PC-9 (cell line): ENCODE measurements around the gene CRIP1.

Experiments
- EZH2 ChIP-seq: fragments of 200-600 bp; sonication (generic); IDR thresholded peaks from 2 replicates; pipeline ENCODE4 v1.8.0; 2017; ENCODE audit warnings: antibody characterized with exemption, low read depth
- TF ChIP-seq, protein P1 (sequence below): fragments of 200-600 bp; sonication (generic); conservative IDR thresholded peaks from 2 replicates; pipeline ENCODE4 v1.6.1; 2017; ENCODE audit warnings: mixed run types, antibody characterized with exemption, mild to moderate bottlenecking, moderate library complexity

DNA sequence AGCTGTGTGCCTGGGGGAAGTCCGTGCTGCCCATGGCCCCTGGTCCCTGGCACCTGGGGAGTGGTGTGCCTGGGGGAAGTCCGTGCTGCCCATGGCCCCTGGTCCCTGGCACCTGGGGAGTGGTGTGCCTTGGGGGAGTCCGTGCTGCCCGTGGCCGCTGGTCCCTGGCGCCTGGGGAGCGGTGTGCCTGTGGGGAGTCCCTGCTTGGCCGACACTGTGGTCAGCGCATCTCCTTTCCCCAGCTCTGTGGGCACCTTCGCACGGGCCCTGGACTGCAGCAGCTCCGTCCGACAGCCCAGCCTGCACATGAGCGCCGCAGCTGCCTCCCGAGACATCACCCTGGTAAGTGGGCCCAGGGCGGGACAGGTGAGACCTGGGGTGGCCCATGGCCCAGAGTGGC lies 26.6 kb upstream of the CRIP1 start:
- TF ChIP-seq, protein P1, sequence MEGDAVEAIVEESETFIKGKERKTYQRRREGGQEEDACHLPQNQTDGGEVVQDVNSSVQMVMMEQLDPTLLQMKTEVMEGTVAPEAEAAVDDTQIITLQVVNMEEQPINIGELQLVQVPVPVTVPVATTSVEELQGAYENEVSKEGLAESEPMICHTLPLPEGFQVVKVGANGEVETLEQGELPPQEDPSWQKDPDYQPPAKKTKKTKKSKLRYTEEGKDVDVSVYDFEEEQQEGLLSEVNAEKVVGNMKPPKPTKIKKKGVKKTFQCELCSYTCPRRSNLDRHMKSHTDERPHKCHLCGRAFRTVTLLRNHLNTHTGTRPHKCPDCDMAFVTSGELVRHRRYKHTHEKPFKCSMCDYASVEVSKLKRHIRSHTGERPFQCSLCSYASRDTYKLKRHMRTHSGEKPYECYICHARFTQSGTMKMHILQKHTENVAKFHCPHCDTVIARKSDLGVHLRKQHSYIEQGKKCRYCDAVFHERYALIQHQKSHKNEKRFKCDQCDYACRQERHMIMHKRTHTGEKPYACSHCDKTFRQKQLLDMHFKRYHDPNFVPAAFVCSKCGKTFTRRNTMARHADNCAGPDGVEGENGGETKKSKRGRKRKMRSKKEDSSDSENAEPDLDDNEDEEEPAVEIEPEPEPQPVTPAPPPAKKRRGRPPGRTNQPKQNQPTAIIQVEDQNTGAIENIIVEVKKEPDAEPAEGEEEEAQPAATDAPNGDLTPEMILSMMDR: no peak
- no peak for TF ChIP-seq EZH2
